SK-N-SH (cell line): ENCODE results near the gene NANOS3. TPM values are rescaled to one million over a fixed set of nuclear protein-coding genes. Genes with fewer than 3 reads are reported as not detected.

Source experiments
- CTCF ChIA-PET: fragments of 300-600, 350-600 bp; formaldehyde crosslinking; extraction: SDS; loops from one replicate; lab custom pipeline; 2021; lab: Yijun Ruan, JAX
- POLR2A ChIA-PET: fragments of 350-600 bp; sonication (Branson Sonifier 250); formaldehyde crosslinking; extraction: SDS; loops from one replicate; lab custom pipeline; 2020; ENCODE audit warnings: antibody characterized with exemption, inconsistent platforms; lab: Yijun Ruan, JAX
- DNase-seq: peaks from one replicate; pipeline ENCODE4 v3.0.0; 2012
- H2AFZ ChIP-seq: fragments of 200-600 bp; sonication (generic); 2 replicates; pipeline ENCODE4 v1.8.1; 2016; ENCODE audit warnings: antibody characterized with exemption, mild to moderate bottlenecking, low read depth
- H3F3A ChIP-seq: fragments of 200-600 bp; sonication (generic); replicated peaks from 2 replicates; pipeline ENCODE3; 2016; ENCODE audit warnings: antibody characterized with exemption, mild to moderate bottlenecking; ENCODE audit not compliant: insufficient read depth
- H3K27ac ChIP-seq, 2 experiments: fragments of 200-500 bp in 1 of 2; fragments of 200-600 bp in 1 of 2; sonication (Bioruptor generic) in 1 of 2; sonication (generic), shearing (Covaris generic) in 1 of 2; 2 replicates each; pipeline versions ENCODE4 v1.5.1 to v1.6.1; 2014 to 2016; ENCODE audit warnings: low read depth in 2 of 2, inconsistent platforms in 1 of 2, low read length in 1 of 2, mild to moderate bottlenecking in 1 of 2, mixed read lengths in 1 of 2
- H3K27me3 ChIP-seq: fragments of 200-600 bp; sonication (generic), shearing (Covaris generic); 2 replicates; pipeline ENCODE4 v1.6.1; 2016; ENCODE audit warnings: mixed run types; ENCODE audit not compliant: insufficient read depth
- H3K36me3 ChIP-seq, 2 experiments: fragments of 200-500 bp in 1 of 2; fragments of 200-600 bp in 1 of 2; sonication (Bioruptor generic) in 1 of 2; sonication (generic) in 1 of 2; replicated peaks in 1 of 2; 2 replicates each; pipeline versions ENCODE3 to v1.5.1; 2014 to 2016; ENCODE audit warnings: low read length in 1 of 2, mild to moderate bottlenecking in 1 of 2; ENCODE audit not compliant: insufficient read depth in 2 of 2, control insufficient read depth in 1 of 2
- H3K4me1 ChIP-seq, 2 experiments: fragments of 200-500 bp in 1 of 2; fragments of 200-600 bp in 1 of 2; sonication (Bioruptor generic) in 1 of 2; sonication (generic), shearing (Covaris generic) in 1 of 2; 2 replicates each; pipeline versions ENCODE4 v1.5.1 to v1.6.1; 2014 to 2016; ENCODE audit warnings: low read depth in 1 of 2, low read length in 1 of 2, mixed run types in 1 of 2; ENCODE audit not compliant: insufficient read depth in 2 of 2, control insufficient read depth in 1 of 2
- H3K4me2 ChIP-seq: fragments of 200-600 bp; sonication (generic), shearing (Covaris generic); 2 replicates; pipeline ENCODE4 v1.6.1; 2017; ENCODE audit warnings: mixed run types
- H3K4me3 ChIP-seq, 2 experiments: fragments of 200-500 bp in 1 of 2; fragments of 200-600 bp in 1 of 2; sonication (Bioruptor generic) in 1 of 2; sonication (generic), shearing (Covaris generic) in 1 of 2; 2 replicates each; pipeline versions ENCODE4 v1.5.1 to v1.8.1; 2014 to 2016; ENCODE audit warnings: low read depth in 2 of 2, inconsistent platforms in 1 of 2, low read length in 1 of 2, mild to moderate bottlenecking in 1 of 2, mixed read lengths in 1 of 2, moderate library complexity in 1 of 2
- H3K79me2 ChIP-seq: fragments of 200-600 bp; sonication (generic); 2 replicates; pipeline ENCODE4 v1.8.1; 2017; ENCODE audit warnings: mild to moderate bottlenecking; ENCODE audit not compliant: insufficient read depth
- H3K9ac ChIP-seq: fragments of 200-600 bp; sonication (generic); 2 replicates; pipeline ENCODE4 v1.6.1; 2017; ENCODE audit warnings: mixed run types
- H3K9me2 ChIP-seq: fragments of 200-600 bp; sonication (generic); 2 replicates; pipeline ENCODE4 v1.6.1; 2017; ENCODE audit warnings: mixed run types
- H3K9me3 ChIP-seq: fragments of 200-600 bp; sonication (generic); 2 replicates; pipeline ENCODE4 v1.6.1; 2017; ENCODE audit warnings: mixed run types, mild to moderate bottlenecking, moderate library complexity
- H4K20me1 ChIP-seq: fragments of 200-600 bp; sonication (generic); 2 replicates; pipeline ENCODE4 v1.6.1; 2017; ENCODE audit warnings: mild to moderate bottlenecking, mixed run types; ENCODE audit not compliant: insufficient read depth
- CTCF ChIP-seq: fragments of 200-600 bp; sonication (generic); IDR thresholded peaks from 2 replicates; pipeline ENCODE4 v1.6.1; 2017; ENCODE audit warnings: antibody characterized with exemption, mild to moderate bottlenecking, moderate library complexity
- EZH2phosphoT487 ChIP-seq: fragments of 200-600 bp; sonication (generic); IDR thresholded peaks from 2 replicates; pipeline ENCODE4 v1.6.1; 2017; ENCODE audit warnings: low read depth, mixed run types, mild to moderate bottlenecking, antibody characterized with exemption, moderate library complexity, borderline replicate concordance
- FOXJ3 ChIP-seq: sonication (generic); formaldehyde crosslinking; IDR thresholded peaks from 2 replicates; pipeline ENCODE4 v1.5.1; 2020; ENCODE audit warnings: mild to moderate bottlenecking, missing genetic modification reagents
- FOXM1 ChIP-seq: IDR thresholded peaks from 2 replicates; pipeline ENCODE4 v1.4.0; 2012; ENCODE audit warnings: low read depth, mild to moderate bottlenecking
- GATA2 ChIP-seq: sonication (generic); formaldehyde crosslinking; IDR thresholded peaks from 2 replicates; pipeline ENCODE4 v1.5.0; 2020; ENCODE audit warnings: mild to moderate bottlenecking, missing genetic modification reagents
- IRF3 ChIP-seq: fragments of 150-350 bp; IDR thresholded peaks from 2 replicates; pipeline ENCODE4 v1.6.1; 2016; ENCODE audit warnings: mild to moderate bottlenecking, low read depth, low read length
- JUND ChIP-seq: IDR thresholded peaks from 2 replicates; pipeline ENCODE4 v1.4.0; 2012
- MEF2A ChIP-seq: IDR thresholded peaks from 2 replicates; pipeline ENCODE4 v1.4.0; 2012; ENCODE audit warnings: low read depth, borderline replicate concordance
- NFIC ChIP-seq: IDR thresholded peaks from 2 replicates; pipeline ENCODE4 v1.4.0; 2012; ENCODE audit warnings: borderline replicate concordance
- NRF1 ChIP-seq: IDR thresholded peaks from 2 replicates; pipeline ENCODE4 v1.6.1; 2012; ENCODE audit warnings: low read depth, mild to moderate bottlenecking, low read length
- POLR2AphosphoS5 ChIP-seq: IDR thresholded peaks from 2 replicates; pipeline ENCODE4 v1.6.1; 2012; ENCODE audit warnings: low read depth, low read length
- RAD21 ChIP-seq: IDR thresholded peaks from 2 replicates; pipeline ENCODE4 v1.6.1; 2012; ENCODE audit warnings: mild to moderate bottlenecking, low read length
- RFX5 ChIP-seq: IDR thresholded peaks from 2 replicates; pipeline ENCODE4 v1.6.1; 2012; ENCODE audit warnings: mild to moderate bottlenecking, improper control_type of control experiment, low read length
- RXRA ChIP-seq: IDR thresholded peaks from 2 replicates; pipeline ENCODE4 v1.4.0; 2012; ENCODE audit warnings: low read depth, mild to moderate bottlenecking, borderline replicate concordance
- SIN3A ChIP-seq: IDR thresholded peaks from 2 replicates; pipeline ENCODE4 v1.6.1; 2012; ENCODE audit warnings: low read depth, mild to moderate bottlenecking, low read length, moderate library complexity, borderline replicate concordance
- SMC3 ChIP-seq: IDR thresholded peaks from 2 replicates; pipeline ENCODE4 v1.6.1; 2012; ENCODE audit warnings: low read depth, low read length, improper control_type of control experiment
- TAF1 ChIP-seq: IDR thresholded peaks from 2 replicates; pipeline ENCODE4 v1.6.1; 2012; ENCODE audit warnings: low read depth, mild to moderate bottlenecking, low read length, moderate library complexity, borderline replicate concordance
- TCF12 ChIP-seq: IDR thresholded peaks from 2 replicates; pipeline ENCODE4 v1.4.0; 2012
- USF1 ChIP-seq: IDR thresholded peaks from 2 replicates; pipeline ENCODE4 v1.4.0; 2012; ENCODE audit warnings: low read depth, borderline replicate concordance
- YY1 ChIP-seq: IDR thresholded peaks from 2 replicates; pipeline ENCODE4 v1.4.0; 2012; ENCODE audit warnings: low read depth, mild to moderate bottlenecking
- WGBS: methylation state at CpG from one replicate; pipeline ENCODE4 v1.1.6; 2017; ENCODE audit warnings: low lambda C conversion rate; 5-methylcytosine and 5-hydroxymethylcytosine counted together
- polyA plus RNA-seq, 3 experiments: library from polyadenylated mRNA; depleted of rRNA; stranded (reverse); fragments of >200 nt; gene quantifications; 2 replicates each; pipeline ENCODE4 v1.2.3, GENCODE V29; 2012
- TF ChIP-seq, protein P1 (sequence below): IDR thresholded peaks from 2 replicates; pipeline ENCODE4 v1.4.0; 2012; ENCODE audit warnings: low read depth, borderline replicate concordance
- TF ChIP-seq, protein P2 (sequence below): IDR thresholded peaks from 2 replicates; pipeline ENCODE4 v1.4.0; 2012; ENCODE audit warnings: low read depth

The NANOS3 gene
- polyA plus RNA-seq, 1 of the 3 experiments (the other 2 are of a cell fraction), result 0.53 TPM

DNA sequence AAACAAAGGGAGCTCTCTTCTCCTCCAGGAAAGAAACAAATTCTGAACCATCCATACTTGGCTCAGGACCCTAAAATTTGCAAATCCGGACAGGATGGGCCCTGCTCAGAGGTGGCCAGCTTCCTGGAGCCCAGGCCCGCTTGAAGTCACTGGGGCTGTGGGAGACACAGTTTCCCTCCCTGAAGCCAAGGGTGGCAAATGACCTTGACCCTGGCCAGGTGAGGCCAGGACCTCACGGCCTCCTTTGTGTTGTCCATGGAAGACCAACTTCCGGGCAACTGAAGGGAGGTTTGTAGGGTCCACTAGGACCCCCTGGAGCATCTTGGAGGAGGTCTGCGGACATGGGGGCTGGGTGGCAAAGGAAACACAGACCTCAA, 5.5 kb downstream of the NANOS3 start:
- Histone ChIP-seq H3K79me2 (no peaks in the 10 kb centered on the region), H2AFZ (no peak overlapping the region), H3K4me2 (no peak overlapping the region)
- 80% methylated on average over 1 of the region's 5 CpGs for WGBS
- TF ChIP-seq TCF12 (no peak), RFX5 (no peak)
- TF ChIP-seq, all 33 proteins: peak for 0
- DNase-seq, result no peak
- Histone ChIP-seq H4K20me1 (no peaks in the 10 kb centered on the region), H3K27ac (no peak overlapping the region), H3K9ac (no peak overlapping the region), H3K4me3 (no peak overlapping the region), H3K27me3 (no peaks in the 10 kb centered on the region), H3K9me3 (no peaks in the 10 kb centered on the region), H3K36me3 (no peaks in the 10 kb centered on the region), H3K9me2 (no peaks in the 10 kb centered on the region), H3F3A (no peaks in the 10 kb centered on the region), H3K4me1 (peaks cover 7 to 23% of the 10 kb centered on the region in 2 experiments; a peak in 3 of 4 replicates)
- ChIA-PET CTCF (interaction anchor here (0.7 to 13.8 kb wide), 14 partner anchors 9 to 193 kb away, joined by 3 to 146 read pairs (median 8); partner anchors contain the start of genes IL27RA and MISP3), POLR2A (interaction anchor here (1.0 kb wide), 1 partner anchor 10 kb away, joined by 3 read pairs; no protein-coding TSS in a partner anchor)

GRCh38 chr19:13882836-13883235, 5.9 kb downstream of the NANOS3 start:
- no peaks in the 10 kb centered on the region for H3K9me3 ChIP-seq
- WGBS, result 93% methylated on average over 6 of the region's 12 CpGs
- ChIA-PET CTCF (interaction anchor here (0.7 to 13.8 kb wide), 11 partner anchors 9 to 193 kb away, joined by 3 to 146 read pairs (median 5); partner anchors contain the start of genes IL27RA and MISP3), POLR2A (no interaction called here)
- peak; percentile 12 for DNase-seq
- no peaks in the 10 kb centered on the region for H4K20me1 ChIP-seq
- no peak overlapping the region for H3K4me2 ChIP-seq
- no peak overlapping the region for H3K27ac ChIP-seq
- no peaks in the 10 kb centered on the region for H3K79me2 ChIP-seq
- H3K9me2 ChIP-seq, result no peaks in the 10 kb centered on the region
- H3K4me3 ChIP-seq, result no peak overlapping the region
- H3F3A ChIP-seq, result no peaks in the 10 kb centered on the region
- H3K36me3 ChIP-seq, result no peaks in the 10 kb centered on the region
- H3K4me1 ChIP-seq, result peaks cover 7 to 23% of the 10 kb centered on the region in 2 experiments; a peak in 3 of 4 replicates
- TF ChIP-seq, protein P1, sequence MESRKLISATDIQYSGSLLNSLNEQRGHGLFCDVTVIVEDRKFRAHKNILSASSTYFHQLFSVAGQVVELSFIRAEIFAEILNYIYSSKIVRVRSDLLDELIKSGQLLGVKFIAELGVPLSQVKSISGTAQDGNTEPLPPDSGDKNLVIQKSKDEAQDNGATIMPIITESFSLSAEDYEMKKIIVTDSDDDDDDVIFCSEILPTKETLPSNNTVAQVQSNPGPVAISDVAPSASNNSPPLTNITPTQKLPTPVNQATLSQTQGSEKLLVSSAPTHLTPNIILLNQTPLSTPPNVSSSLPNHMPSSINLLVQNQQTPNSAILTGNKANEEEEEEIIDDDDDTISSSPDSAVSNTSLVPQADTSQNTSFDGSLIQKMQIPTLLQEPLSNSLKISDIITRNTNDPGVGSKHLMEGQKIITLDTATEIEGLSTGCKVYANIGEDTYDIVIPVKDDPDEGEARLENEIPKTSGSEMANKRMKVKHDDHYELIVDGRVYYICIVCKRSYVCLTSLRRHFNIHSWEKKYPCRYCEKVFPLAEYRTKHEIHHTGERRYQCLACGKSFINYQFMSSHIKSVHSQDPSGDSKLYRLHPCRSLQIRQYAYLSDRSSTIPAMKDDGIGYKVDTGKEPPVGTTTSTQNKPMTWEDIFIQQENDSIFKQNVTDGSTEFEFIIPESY, result no peak
- TF ChIP-seq GATA2 (CRISPR knock-in tag) (no peak), TAF1 (no peak), SIN3A (no peak), NFIC (no peak), FOXJ3 (CRISPR knock-in tag) (no peak), NRF1 (no peak), RAD21 (no peak), RXRA (no peak), MEF2A (no peak), FOXM1 (no peak), CTCF (no peak), IRF3 (no peak), EZH2phosphoT487 (no peak), YY1 (no peak), USF1 (no peak), SMC3 (no peak), POLR2AphosphoS5 (no peak), JUND (no peak)
- TF ChIP-seq, protein P2, sequence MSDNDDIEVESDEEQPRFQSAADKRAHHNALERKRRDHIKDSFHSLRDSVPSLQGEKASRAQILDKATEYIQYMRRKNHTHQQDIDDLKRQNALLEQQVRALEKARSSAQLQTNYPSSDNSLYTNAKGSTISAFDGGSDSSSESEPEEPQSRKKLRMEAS, result no peak
- no peak overlapping the region for H2AFZ ChIP-seq
- no peaks in the 10 kb centered on the region for H3K27me3 ChIP-seq
- H3K9ac ChIP-seq, result no peak overlapping the region
